Left ventricle myocardium inferior (tissue), 1 donor: ENCODE results near the gene OMD. TPM values are rescaled to one million over a fixed set of nuclear protein-coding genes. Genes with fewer than 3 reads are reported as not detected.

Source experiments
- DNase-seq: peaks from one replicate; pipeline ENCODE4 v3.0.0-alpha.2; 2020
- H3K27ac ChIP-seq: fragments of 200-600 bp; replicated peaks from 2 replicates; pipeline ENCODE4 v1.8.0; 2021
- H3K27me3 ChIP-seq: fragments of 200-600 bp; 2 replicates; pipeline ENCODE4 v1.8.0; 2021; ENCODE audit warnings: low read depth
- H3K36me3 ChIP-seq: fragments of 200-600 bp; 2 replicates; pipeline ENCODE4 v1.8.0; 2021
- H3K4me1 ChIP-seq: fragments of 200-600 bp; 2 replicates; pipeline ENCODE4 v1.8.0; 2021
- H3K4me3 ChIP-seq: fragments of 200-600 bp; 2 replicates; pipeline ENCODE4 v1.8.0; 2021; ENCODE audit warnings: mild to moderate bottlenecking, moderate library complexity
- H3K9me3 ChIP-seq: fragments of 200-600 bp; replicated peaks from 2 replicates; pipeline ENCODE4 v1.8.0; 2021
- CTCF ChIP-seq: fragments of 200-600 bp; IDR thresholded peaks from 2 replicates; pipeline ENCODE4 v1.8.0; 2021; ENCODE audit warnings: antibody characterized with exemption, mild to moderate bottlenecking, borderline replicate concordance
- intact Hi-C: fragments of 100-400 bp; cut with micrococcal nuclease; formaldehyde crosslinking; loops from one replicate; pipeline ENCODE4 v1.11.0; 2022
- total RNA-seq: library from RNA; stranded (reverse); fragmentation: NEBNext Ultra II Directional; extraction: Animal tissue kit (Norgen Biotek cat#: 25700); gene quantifications from one replicate; pipeline ENCODE4 v1.2.1, GENCODE V29; 2021
- donor health status: DM: no; HTN: yes; CAD: no; lungs with severe emphysema.

The OMD gene
- total RNA-seq, 1 donor from 2014 or later, result 6.4 TPM

DNA sequence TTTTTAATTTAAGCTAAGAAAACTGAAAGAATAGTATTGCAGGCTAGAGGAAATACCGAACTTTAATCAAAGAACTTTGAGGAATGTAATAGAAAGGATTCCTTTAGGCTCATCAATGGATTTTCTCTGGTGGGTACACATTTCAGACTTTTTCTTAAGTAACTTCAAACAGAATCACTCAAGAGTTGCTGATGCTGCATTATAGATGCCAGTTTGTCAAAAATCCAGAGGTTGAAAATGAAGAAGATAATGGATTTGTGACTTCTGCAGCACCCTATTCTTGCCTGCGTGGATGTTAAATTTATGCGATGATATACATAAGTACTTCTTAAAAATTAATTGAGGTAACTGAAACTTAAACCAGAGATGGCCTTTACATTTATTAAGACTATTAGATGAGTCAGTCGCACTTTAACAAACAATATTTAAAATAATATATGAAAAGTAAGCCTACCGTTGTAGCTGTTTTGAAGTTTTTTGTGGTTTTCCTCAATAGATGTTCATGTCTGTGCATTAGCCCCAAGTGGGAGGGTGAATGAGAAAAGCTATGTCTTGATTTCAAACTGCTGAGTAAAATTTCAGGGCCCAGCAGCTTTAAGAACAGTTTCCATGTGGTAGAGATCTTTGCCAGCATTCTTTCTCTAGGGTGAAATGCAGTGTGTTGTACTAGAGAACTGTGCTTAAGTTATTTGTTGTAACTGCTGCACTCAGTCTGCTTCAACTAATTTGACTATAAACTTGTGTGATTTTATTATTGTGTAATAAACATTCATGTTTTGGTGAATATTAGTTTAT lies 20.0 kb downstream of the OMD start, which contains the start of gene OGN:
TSS of gene OGN (minus strand) at position 537 of the 795 bp plus-strand sequence. CDS start 1,171 bp downstream, outside the sequence.
- H3K36me3 ChIP-seq, result no peaks in the 10 kb centered on the region
- H3K4me3 ChIP-seq, result peak within 1 kb of the TSS; percentile 47
- H3K27me3 ChIP-seq, result no peaks in the 10 kb centered on the region
- intact Hi-C loops, result no loop called here
- H3K27ac ChIP-seq, result peak within 1 kb of the TSS; percentile 57
- no peaks in the 10 kb centered on the region for H3K9me3 ChIP-seq
- no peak for TF ChIP-seq CTCF
- no peak for DNase-seq
- peaks cover 9% of the 10 kb centered on the region for H3K4me1 ChIP-seq

- no peaks in the 10 kb centered on the region for H3K27me3 ChIP-seq
- peaks cover 9% of the 10 kb centered on the region for H3K4me1 ChIP-seq
- H3K36me3 ChIP-seq, result peaks cover under 1% of the 10 kb centered on the region
- H3K27ac ChIP-seq, result peak overlapping the region; percentile 10
- intact Hi-C loops, result no loop called here
- TF ChIP-seq CTCF, result no peak
- H3K9me3 ChIP-seq, result no peaks in the 10 kb centered on the region
- no peak for DNase-seq
- peak overlapping the region; percentile 47 for H3K4me3 ChIP-seq
These were observed 21.2 kb downstream of the OMD start for GRCh38 chr9:92402826-92403745.

- H3K9me3 ChIP-seq, result peaks cover 7% of the 10 kb centered on the region
- intact Hi-C loops, result no loop called here
- no peak for TF ChIP-seq CTCF
- peaks cover 7% of the 10 kb centered on the region for H3K36me3 ChIP-seq
- no peak for DNase-seq
- H3K4me1 ChIP-seq, result peaks cover 9% of the 10 kb centered on the region
- H3K4me3 ChIP-seq, result peak overlapping the region; percentile 47
- no peaks in the 10 kb centered on the region for H3K27me3 ChIP-seq
- peak overlapping the region; percentile 26 for H3K27ac ChIP-seq
These were observed 21.9 kb downstream of the OMD start for GRCh38 chr9:92402360-92402759.

DNA sequence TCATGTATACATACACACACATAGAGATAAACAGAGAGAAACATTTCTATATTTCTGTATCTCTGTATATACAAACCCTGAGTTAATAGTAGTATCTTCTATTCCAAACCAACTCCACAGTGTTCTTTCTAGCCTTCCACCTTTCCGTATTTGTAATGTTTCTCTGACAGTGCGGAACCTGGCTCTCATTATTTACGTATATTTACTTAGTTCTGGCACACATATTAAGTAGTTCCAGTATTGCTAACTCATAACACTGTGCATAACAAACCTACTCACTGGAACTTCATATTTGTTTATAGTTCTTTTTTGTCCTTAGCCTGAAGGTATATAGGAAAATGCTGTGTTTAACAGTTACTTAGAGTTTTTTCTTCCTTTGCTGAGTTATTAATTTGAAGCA lies 26.4 kb downstream of the OMD start:
- Histone ChIP-seq H3K4me1 (peaks cover 8% of the 10 kb centered on the region), H3K27ac (no peak overlapping the region), H3K27me3 (no peaks in the 10 kb centered on the region), H3K4me3 (no peak overlapping the region), H3K36me3 (peaks cover 10% of the 10 kb centered on the region), H3K9me3 (peaks cover 10% of the 10 kb centered on the region)
- intact Hi-C loops, result no loop called here
- no peak for TF ChIP-seq CTCF
- no peak for DNase-seq

DNA sequence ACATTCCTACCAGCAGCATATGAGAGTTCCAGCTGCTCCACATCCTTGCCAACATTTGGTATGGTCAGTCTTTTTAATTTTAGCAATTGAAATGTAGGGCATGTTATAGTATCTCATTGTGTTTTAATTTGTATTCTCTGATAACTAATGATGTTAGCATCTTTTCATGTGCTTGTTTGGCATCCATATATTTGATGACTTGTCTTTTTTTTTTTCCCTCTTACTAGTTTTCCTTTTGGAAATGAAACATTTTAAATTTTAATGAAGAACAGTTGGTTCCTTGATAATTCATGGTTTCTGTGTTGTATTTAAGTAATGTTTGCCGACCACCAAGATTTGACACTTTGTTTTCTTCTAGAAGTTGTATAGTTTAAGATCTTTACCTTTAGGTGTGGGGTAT lies 28.7 kb downstream of the OMD start:
- intact Hi-C loops, result no loop called here
- Histone ChIP-seq H3K9me3 (peaks cover 10% of the 10 kb centered on the region), H3K4me3 (no peak overlapping the region), H3K27ac (no peak overlapping the region), H3K36me3 (peaks cover 10% of the 10 kb centered on the region), H3K4me1 (peaks cover 8% of the 10 kb centered on the region), H3K27me3 (no peaks in the 10 kb centered on the region)
- DNase-seq, result no peak
- TF ChIP-seq CTCF, result no peak
